ENCODE results near the gene SPAG16. TPM values are rescaled to one million over a fixed set of nuclear protein-coding genes. Genes with fewer than 3 reads are reported as not detected.

Gene SPAG16
- total and polyA plus RNA-seq, 8 donors, result 11.1 to 47.4 (median 42.3) TPM

DNA sequence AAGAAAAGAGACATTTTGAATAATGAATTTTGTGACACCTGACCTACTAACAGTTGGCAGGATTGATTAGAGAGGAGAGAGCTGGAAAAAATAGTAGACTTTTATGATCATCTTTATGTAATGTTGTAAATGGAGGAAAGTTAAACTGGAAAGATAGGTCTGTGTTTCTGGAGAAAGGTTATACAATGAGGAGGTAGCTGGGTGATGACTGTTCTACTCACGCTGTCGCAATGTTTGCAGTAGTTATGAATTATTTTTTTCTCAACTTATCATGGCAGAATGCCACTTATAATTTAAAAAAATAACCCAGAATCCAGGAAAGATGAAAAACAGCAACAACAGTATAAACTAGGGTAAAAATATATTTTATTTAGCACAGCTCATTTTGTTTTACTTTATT is 364.9 kb downstream of the SPAG16 start:
- TF ChIP-seq, protein P1, sequence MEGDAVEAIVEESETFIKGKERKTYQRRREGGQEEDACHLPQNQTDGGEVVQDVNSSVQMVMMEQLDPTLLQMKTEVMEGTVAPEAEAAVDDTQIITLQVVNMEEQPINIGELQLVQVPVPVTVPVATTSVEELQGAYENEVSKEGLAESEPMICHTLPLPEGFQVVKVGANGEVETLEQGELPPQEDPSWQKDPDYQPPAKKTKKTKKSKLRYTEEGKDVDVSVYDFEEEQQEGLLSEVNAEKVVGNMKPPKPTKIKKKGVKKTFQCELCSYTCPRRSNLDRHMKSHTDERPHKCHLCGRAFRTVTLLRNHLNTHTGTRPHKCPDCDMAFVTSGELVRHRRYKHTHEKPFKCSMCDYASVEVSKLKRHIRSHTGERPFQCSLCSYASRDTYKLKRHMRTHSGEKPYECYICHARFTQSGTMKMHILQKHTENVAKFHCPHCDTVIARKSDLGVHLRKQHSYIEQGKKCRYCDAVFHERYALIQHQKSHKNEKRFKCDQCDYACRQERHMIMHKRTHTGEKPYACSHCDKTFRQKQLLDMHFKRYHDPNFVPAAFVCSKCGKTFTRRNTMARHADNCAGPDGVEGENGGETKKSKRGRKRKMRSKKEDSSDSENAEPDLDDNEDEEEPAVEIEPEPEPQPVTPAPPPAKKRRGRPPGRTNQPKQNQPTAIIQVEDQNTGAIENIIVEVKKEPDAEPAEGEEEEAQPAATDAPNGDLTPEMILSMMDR (IDR thresholded peaks at IDR 0.05), result no peak
- no peak overlapping the region for H3K4me3 ChIP-seq
- H3K27ac ChIP-seq, result no peak overlapping the region
- peaks cover 0 to 7% of the 10 kb centered on the region in 2 donors for H3K9me3 ChIP-seq
- H3K4me1 ChIP-seq, result no peaks in the 10 kb centered on the region
- no peak for ATAC-seq
- no peaks in the 10 kb centered on the region for H3K36me3 ChIP-seq
- no peak for DNase-seq
- no peaks in the 10 kb centered on the region for H3K27me3 ChIP-seq
- intact Hi-C loops (cut with DNase I), result no loop called here

DNA sequence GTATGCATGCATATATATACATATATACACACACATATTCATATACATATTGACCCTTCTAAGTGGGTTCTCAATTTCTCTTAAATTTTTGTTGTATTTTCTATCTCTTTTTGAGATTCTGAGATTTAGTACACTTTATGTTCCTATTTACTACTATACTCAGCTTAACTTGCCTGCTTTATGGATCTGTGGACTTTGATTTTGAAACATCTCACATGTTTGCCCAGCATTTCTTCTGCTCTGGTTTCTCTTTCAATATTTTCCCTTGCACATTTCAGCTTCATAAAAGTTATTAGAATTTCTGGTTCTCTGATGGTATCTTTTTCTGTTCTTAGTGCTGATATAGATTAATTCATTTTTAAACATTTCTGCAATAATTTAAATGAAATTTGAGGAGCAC is 380.6 kb downstream of the SPAG16 start:
- ATAC-seq (no peak), DNase-seq (no peak)
- H3K4me1 ChIP-seq, result no peaks in the 10 kb centered on the region
- intact Hi-C loops (cut with DNase I), result no loop called here
- H3K4me3 ChIP-seq, result no peak overlapping the region
- no peak overlapping the region for H3K27ac ChIP-seq
- H3K9me3 ChIP-seq, result peaks cover 0 to 35% of the 10 kb centered on the region in 2 donors
- TF ChIP-seq, protein P1 (IDR thresholded peaks at IDR 0.05), result no peak
- H3K27me3 ChIP-seq, result no peaks in the 10 kb centered on the region
- H3K36me3 ChIP-seq, result no peaks in the 10 kb centered on the region

DNA sequence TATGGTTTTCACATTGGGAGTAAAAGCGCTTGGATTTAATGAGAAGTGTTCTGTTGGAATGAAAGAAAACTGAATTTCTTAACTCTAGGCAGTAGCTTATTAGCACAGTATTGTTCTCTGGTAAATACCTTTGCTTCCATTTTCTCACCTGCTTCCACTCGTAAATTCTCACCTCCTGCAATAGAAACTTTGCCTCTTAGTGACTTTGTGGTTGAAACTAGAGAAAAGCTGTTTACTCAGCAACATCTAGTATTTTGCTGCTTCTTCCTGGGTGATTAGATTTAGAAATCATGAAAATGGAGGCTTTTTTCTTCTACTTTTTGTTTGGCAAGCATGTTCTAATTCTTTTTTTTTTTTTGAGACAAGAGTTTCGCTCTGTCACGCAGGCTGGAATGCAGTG is 385.4 kb downstream of the SPAG16 start:
- Histone ChIP-seq H3K4me1 (no peaks in the 10 kb centered on the region), H3K27ac (no peak overlapping the region), H3K4me3 (no peak overlapping the region), H3K27me3 (no peaks in the 10 kb centered on the region), H3K9me3 (peaks cover 0 to 41% of the 10 kb centered on the region in 2 donors), H3K36me3 (no peaks in the 10 kb centered on the region)
- ATAC-seq, result no peak
- DNase-seq, result no peak
- intact Hi-C loops (cut with DNase I), result no loop called here
- TF ChIP-seq, protein P1 (IDR thresholded peaks at IDR 0.05), result no peak

DNA sequence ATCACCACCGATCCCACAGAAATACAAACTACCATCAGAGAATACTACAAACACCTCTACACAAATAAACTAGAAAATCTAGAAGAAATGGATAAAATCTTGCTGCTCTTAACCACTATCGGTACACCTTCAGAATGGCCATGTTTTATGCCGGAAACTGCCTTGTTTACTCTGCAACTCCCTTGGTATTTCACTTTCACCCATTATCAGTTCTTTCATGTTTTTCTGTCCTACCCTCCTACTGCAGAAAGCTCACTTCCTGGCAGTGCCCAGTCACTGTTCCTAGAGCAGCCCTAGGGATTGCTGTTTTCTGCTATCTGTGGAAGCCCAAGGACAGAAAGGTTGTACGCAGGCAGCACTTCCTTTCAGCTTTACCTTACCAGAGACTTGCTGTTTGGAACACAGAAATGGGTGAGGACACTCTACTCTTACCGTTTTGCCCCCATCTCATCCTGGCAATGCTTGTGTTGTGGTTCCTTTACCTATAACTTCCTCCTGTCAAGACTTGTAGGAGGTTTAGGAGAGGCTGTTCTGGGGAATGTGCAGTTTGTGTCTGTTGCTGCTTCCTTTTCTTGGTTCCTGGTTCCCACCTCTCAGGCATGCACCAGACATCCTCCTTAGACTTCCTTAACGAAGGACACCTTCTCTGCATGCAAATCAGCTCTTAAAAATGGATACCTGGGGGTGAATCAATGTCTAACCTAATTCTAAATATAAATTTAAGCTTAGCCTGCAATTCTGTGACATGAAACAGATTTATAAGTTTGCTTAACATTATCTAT is 394.4 kb downstream of the SPAG16 start:
- H3K4me1 ChIP-seq, result no peaks in the 10 kb centered on the region
- DNase-seq (no peak), ATAC-seq (no peak)
- H3K9me3 ChIP-seq, result peaks cover 0 to 18% of the 10 kb centered on the region in 2 donors
- H3K4me3 ChIP-seq, result no peak overlapping the region
- H3K27ac ChIP-seq, result no peak overlapping the region
- intact Hi-C loops (cut with DNase I), result no loop called here
- no peaks in the 10 kb centered on the region for H3K27me3 ChIP-seq
- no peaks in the 10 kb centered on the region for H3K36me3 ChIP-seq
- TF ChIP-seq, protein P1 (IDR thresholded peaks at IDR 0.05), result no peak

DNA sequence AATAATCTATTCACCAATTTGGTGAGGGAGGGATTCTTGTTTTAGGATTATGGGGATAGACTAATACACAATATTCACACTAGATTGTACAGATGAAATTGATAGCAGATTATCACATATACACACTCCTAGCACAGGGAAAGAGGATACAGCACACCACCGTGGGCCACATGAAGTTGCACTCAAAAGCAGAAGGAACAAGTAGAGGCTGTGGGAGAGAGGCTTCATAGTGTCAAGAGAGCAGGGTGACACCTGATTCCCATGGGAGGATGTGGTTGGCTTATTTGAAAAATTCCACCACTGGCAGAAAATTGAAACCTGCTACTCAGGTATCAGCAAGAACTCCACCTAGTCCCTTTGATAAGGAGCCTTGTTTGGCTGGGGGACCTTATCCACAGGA is 395.6 kb downstream of the SPAG16 start:
- no peak overlapping the region for H3K4me3 ChIP-seq
- TF ChIP-seq, protein P1 (IDR thresholded peaks at IDR 0.05), result no peak
- H3K36me3 ChIP-seq, result no peaks in the 10 kb centered on the region
- no peaks in the 10 kb centered on the region for H3K27me3 ChIP-seq
- H3K9me3 ChIP-seq, result peaks cover 0 to 14% of the 10 kb centered on the region in 2 donors
- no peak for ATAC-seq
- DNase-seq, result no peak
- no peaks in the 10 kb centered on the region for H3K4me1 ChIP-seq
- no peak overlapping the region for H3K27ac ChIP-seq
- intact Hi-C loops (cut with DNase I), result no loop called here
